ENCODE measurements around the gene CADM2.
A peak's percentile ranks its signal among the peaks of the same experiment; 100 is the strongest.
"Not testable (repeated sequence)": the region's sequence is repeated elsewhere in the genome, so short reads cannot be mapped to it uniquely, and the experiment has no call there.

The CADM2 gene

DNA sequence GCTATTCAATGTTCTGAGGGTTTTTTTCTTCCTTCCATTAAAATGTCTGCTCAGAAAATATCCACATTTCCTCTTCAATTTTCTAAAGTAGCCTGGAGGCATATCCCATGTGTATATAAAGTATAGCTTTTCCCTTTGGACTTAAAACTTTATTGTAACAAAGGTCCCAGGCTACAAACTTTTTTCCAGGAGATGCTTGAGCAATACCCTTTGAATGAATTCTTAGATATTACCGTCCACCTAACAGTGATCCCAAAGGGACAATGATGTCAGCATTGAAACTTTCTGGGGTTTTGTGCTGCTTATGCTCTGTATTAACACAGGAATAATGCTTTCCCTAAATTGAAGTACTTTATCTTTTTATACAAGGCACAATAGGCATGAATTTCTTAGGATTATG is 525.2 kb downstream of the CADM2 start:
- no peak for DNase-seq

DNA sequence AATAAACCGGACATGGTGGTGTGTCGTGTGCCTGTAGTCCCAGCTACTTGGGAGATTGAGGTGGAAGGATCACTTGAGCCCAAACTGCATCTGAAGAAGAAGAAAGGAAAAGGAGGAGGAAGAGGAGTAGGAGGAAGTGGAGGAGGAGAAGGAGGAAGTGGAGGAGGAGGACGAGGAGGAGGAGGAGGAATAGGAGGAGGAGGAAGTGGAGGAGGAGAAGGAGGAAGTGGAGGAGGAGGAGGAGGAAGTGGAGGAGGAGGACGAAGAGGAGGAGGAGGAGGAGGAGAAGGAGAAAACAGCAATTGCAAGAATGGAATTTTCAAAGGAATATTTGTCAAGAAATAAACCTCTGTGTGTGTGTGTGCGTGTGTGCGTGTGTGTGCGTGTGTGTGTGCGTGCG is 528.6 kb downstream of the CADM2 start:
- no peak for DNase-seq

- DNase-seq, result no peak
These were observed 536.8 kb downstream of the CADM2 start for GRCh38 chr3:85495602-85496001.

- DNase-seq, result no peak
These were observed 539.4 kb downstream of the CADM2 start for GRCh38 chr3:85498177-85498576.

- DNase-seq, result no peak
These were observed 543.5 kb downstream of the CADM2 start for GRCh38 chr3:85502148-85502875.

DNA sequence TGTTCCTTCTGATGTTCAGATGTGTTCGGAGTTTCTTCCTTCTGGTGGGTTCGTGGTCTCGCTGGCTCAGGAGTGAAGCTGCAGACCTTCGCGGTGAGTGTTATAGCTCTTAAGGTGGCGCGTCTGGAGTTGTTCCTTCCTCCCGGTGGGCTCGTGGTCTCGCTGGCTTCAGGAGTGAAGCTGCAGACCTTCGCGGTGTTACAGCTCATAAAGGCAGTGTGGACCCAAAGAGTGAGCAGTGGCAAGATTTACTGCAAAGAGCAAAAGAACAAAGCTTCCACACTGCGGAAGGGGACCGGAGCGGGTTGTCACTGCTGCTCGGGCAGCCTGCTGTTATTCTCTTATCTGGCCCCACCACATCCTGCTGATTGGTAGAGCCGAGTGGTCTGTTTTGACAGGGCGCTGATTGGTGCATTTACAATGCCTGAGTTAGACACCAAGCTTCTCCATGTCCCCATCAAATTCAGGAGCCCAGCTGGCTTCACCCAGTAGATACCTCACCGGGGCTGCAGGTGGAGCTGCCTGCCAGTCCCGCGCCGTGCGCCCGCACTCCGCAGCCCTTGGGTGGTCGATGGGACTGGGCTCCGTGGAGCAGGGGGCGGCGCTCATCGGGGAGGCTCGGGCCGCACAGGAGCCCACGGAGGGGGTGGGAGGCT is 545.5 kb downstream of the CADM2 start:
- not testable (repeated sequence) for DNase-seq

DNA sequence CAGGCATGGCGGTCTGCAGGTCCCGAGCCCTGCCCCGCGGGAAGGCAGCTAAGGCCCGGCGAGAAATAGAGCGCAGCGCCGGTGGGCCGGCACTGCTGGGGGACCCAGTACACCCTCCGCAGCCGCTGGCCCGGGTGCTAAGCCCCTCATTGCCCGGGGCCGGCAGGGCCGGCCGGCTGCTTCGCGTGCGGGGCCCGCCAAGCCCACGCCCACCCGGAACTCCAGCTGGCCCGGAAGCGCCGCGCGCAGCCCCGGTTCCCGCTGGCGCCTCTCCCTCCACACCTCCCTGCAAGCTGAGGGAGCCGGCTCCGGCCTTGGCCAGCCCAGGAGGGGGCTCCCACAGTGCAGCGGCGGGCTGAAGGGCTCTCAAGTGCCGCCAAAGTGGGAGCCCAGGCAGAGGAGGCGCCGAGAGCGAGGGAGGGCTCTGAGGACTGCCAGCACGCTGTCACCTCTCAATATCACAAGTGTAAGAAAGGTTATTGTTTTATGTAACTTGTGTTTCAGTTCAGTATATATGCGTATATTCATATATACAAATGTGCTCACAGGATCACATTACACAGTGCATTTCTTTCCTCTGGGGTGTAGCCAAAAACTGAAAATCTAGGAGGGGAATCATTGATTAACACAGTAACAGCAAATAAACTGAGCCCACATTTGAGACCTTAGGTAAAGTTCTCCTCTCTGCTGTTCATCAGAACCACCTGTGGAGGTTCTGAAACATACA is 546.2 kb downstream of the CADM2 start:
- not testable (repeated sequence) for DNase-seq

- DNase-seq, result not testable (repeated sequence)
These were observed 548.3 kb downstream of the CADM2 start for GRCh38 chr3:85507052-85507451.

GRCh38 chr3:85508659-85509058 is 549.9 kb downstream of the CADM2 start:
- DNase-seq, result no peak

- DNase-seq, result no peak
These were observed 557.4 kb downstream of the CADM2 start for GRCh38 chr3:85516146-85516545.

DNA sequence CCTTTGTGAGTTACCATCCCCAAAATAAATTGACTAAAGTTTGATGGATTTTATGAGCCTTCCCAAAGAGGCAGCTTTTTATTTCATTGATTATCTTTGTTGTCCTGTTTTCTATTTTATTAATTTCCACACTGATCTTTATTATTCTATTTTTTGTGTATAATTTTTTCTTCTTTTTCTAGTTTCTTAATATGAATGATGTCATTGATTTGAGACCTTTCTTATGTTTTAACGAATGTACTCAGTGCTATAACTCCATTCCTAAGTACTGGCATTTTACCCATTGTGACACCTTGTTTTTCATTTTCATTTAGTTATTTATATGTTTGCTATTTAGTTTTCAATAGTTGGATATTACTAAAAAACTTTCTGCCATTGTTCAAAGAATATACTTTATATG is 565.3 kb downstream of the CADM2 start:
- DNase-seq, result no peak

GRCh38 chr3:85525264-85525663 is 566.5 kb downstream of the CADM2 start:
- DNase-seq, result no peak

GRCh38 chr3:85533586-85533985 is 574.8 kb downstream of the CADM2 start:
- DNase-seq, result peak in 2 of 14 donors; percentile 1 to 92

DNA sequence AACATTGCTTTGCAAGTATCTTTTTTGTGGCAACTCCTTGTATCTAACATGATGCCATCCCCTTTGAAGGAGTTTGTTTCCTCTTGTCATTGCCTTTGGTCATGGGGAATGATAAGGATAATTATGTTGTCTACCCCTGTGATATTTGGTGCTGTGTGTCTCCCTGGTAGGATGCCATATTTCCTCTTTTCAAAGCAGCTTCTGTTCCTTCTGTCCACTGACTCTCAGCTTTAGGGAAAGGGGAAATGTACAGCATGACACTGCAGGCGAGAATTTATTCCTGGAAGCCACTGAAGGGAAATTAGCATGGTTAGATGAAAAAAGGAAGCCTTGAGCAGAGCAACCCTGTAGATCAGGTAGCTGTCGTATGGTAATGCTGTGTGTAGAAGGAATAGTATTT is 576.7 kb downstream of the CADM2 start:
- DNase-seq, result peak in 7 of 14 donors; percentile 1 to 92 (median 9)

DNA sequence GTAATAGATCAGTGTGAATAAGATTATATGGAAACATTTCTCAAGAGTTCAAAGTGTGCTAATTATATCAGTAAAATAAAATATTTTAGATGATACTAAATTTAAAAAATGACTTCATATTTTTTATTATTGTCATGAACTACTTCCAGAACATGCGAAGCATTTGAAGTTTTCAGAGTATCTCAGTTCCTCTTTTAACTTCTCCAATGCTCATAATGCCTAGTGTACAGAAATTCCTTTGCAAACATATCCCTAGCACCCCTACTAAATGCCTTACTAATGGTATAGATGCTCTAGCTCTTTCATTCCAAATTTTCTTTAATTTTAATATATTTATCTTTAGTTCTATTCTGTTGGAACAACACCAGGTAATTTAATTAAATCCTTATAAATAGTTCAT is 580.4 kb downstream of the CADM2 start:
- DNase-seq, result no peak

DNA sequence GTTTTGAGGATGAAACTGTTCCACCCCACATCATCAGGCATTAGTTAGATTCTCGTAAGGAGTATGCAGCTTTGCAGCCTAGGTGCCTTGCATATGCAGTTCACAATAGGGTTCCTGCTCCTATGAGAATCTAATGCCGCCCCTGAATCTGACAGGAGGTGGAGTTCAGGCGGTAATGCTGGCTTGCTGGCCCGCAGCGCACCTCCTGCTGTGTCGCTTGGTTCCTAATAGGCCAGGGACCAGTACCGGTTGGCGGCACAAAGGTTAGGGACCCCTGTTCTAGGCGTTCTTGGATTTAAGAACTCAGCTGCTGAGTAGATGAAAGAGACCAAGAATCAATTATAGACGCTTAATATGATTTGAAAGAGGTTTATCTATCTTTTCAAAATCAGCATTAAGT is 595.4 kb downstream of the CADM2 start:
- no peak for DNase-seq

GRCh38 chr3:85560088-85560785 is 601.4 kb downstream of the CADM2 start:
- DNase-seq, result peak in 6 of 14 donors; percentile 4 to 61 (median 11)

DNA sequence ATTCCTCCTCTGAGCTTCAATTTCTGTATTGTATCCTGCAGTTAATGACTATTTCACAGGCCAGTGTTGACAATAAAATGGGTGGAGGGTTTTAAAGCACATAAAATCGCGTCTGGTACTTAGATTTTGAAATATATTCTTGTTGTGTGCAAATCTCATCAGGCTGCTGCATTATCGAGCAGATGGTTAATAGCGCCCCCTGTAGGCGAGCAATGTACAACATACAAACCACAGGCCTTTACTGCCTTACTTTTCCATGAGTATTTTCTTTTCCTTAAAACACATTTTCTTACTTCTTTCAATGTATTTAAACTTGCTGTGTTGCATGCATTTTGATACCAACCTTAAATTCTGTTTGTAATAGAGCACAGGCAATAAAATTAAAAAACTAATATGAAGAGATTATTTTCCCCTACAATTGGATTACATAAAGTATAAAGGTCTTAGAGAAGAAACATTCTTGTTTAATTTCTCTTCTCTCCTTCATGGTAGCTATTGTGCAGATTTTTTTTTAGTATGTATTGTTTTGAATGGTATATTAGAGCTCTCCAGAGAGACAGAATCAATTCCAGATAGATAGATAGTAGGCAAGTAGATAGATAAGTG is 608.4 kb downstream of the CADM2 start:
- DNase-seq, result peak in 6 of 14 donors; percentile 3 to 61 (median 22)

GRCh38 chr3:85570819-85571218 is 612.0 kb downstream of the CADM2 start:
- DNase-seq, result no peak

DNA sequence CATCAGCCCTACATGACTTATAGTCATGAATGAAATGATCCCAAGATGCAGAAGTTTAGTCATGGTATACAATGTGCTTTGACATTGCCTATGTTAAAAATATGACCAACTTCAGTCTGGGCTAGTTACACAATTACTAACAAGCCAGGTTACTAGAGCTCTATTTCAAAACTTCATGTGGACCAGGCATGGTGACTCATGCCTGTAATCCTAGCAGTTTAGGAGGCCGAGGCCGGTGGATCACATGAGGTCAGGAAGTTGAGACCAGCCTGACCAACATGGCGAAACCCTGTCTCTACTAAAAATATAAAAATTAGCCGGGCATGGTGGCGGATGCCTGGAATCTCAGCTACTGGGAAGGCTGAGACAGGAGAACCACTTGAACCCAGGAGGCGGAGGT is 613.0 kb downstream of the CADM2 start:
- DNase-seq, result no peak

DNA sequence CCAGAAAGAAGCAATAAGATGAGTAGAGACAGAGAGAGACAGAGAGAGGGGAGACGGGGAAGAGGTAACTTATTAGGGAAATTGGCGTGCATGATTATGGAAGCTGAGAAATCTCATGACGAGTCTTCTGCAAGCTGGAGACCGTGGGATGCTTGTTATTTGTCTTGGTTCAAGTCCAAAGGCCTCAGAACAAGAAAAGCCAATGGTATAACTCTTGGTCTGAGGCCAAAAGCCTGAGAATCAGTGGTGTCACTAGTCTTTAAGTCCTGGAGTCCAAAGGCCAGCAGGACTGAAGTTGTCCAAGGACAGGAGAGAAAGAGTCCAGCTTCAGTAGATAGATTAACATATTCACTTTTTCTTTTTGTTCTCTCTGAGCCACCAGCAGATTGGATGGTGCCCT is 613.6 kb downstream of the CADM2 start:
- DNase-seq, result no peak

DNA sequence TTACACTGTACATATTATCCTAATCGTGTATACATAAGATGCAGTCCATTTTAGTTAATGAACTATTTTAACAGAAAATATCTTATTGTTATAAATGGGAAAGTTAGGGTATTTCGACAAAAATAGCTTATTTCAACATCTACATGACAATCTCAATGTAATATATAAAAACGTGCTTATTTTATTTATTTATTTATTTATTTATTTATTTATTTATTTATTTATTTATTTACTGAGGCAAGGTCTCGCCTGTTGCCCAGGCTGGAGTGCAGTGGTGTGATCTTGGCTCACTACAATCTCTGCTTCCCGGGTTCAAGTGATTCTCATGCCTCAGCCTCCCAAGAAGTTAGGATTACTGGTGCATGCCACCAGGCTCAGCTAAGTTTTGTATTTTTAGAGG is 614.2 kb downstream of the CADM2 start:
- DNase-seq, result no peak

All from C1 segment of cervical spinal cord (tissue), 14 donors.